SK-N-SH treated with all-trans-retinoic acid at 6 μM for 48 hours (cell line): ENCODE data around the gene FARP1.

Experiments used
- ATAC-seq: fragments of 200-7000 bp; cut with Tn5 transposase; 3 replicates; pipeline ENCODE4 v1.9.1; 2020; ENCODE audit warnings: mild to moderate bottlenecking, moderate library complexity
- ARNTL ChIP-seq: fragments of 450-650 bp; formaldehyde crosslinking; IDR thresholded peaks from 2 replicates; pipeline ENCODE4 v1.5.0; 2020; ENCODE audit warnings: low read depth, mild to moderate bottlenecking, moderate library complexity, borderline replicate concordance
- BACH2 ChIP-seq: fragments of 250-450 bp; sonication (Bioruptor Pico); IDR thresholded peaks from 2 replicates; pipeline ENCODE4 v1.9.0; 2021; ENCODE audit warnings: mild to moderate bottlenecking, borderline replicate concordance
- CSDC2 ChIP-seq: fragments of 250-450 bp; sonication (Bioruptor Pico); IDR thresholded peaks from 2 replicates; pipeline ENCODE4 v1.5.0; 2020; ENCODE audit warnings: mild to moderate bottlenecking, moderate library complexity
- GLIS3 ChIP-seq: fragments of 250-450 bp; sonication (Bioruptor Pico); IDR thresholded peaks from 2 replicates; pipeline ENCODE4 v1.5.0; 2020; ENCODE audit warnings: mild to moderate bottlenecking, moderate library complexity
- ISL1 ChIP-seq: fragments of 250-450 bp; sonication (Bioruptor Pico); IDR thresholded peaks from 2 replicates; pipeline ENCODE4 v2.1.2; 2022; ENCODE audit warnings: mild to moderate bottlenecking, moderate library complexity
- OSR1 ChIP-seq: fragments of 250-450 bp; sonication (Bioruptor Pico); IDR thresholded peaks from 2 replicates; pipeline ENCODE4 v1.8.0; 2022; ENCODE audit warnings: moderate library complexity, mild to moderate bottlenecking, inconsistent platforms
- PPARA ChIP-seq: fragments of 250-450 bp; sonication (Bioruptor Pico); IDR thresholded peaks from 2 replicates; pipeline ENCODE4 v1.5.0; 2020; ENCODE audit warnings: mild to moderate bottlenecking, borderline replicate concordance
- RARB ChIP-seq: fragments of 250-450 bp; sonication (Bioruptor Pico); IDR thresholded peaks from 2 replicates; pipeline ENCODE4 v1.8.0; 2021; ENCODE audit warnings: mild to moderate bottlenecking, moderate library complexity
- SNAI2 ChIP-seq: fragments of 250-450 bp; sonication (Bioruptor Pico); IDR thresholded peaks from 2 replicates; pipeline ENCODE4 v1.5.0; 2020; ENCODE audit warnings: mild to moderate bottlenecking, moderate library complexity
- TCF4 ChIP-seq: fragments of 250-450 bp; sonication (Bioruptor Pico); IDR thresholded peaks from 2 replicates; pipeline ENCODE4 v1.8.0; 2021; ENCODE audit warnings: mild to moderate bottlenecking, moderate library complexity, borderline replicate concordance
- TOX ChIP-seq: fragments of 250-450 bp; sonication (Bioruptor Pico); IDR thresholded peaks from 2 replicates; pipeline ENCODE4 v1.8.0; 2021; ENCODE audit warnings: mild to moderate bottlenecking, moderate library complexity, borderline replicate concordance
- ZFP3 ChIP-seq: fragments of 250-450 bp; sonication (Bioruptor Pico); IDR thresholded peaks from 2 replicates; pipeline ENCODE4 v1.5.0; 2020; ENCODE audit warnings: mild to moderate bottlenecking, moderate library complexity
- ZFP30 ChIP-seq: fragments of 450-650 bp; formaldehyde crosslinking; IDR thresholded peaks from 2 replicates; pipeline ENCODE4 v1.5.0; 2022; ENCODE audit warnings: mild to moderate bottlenecking, moderate library complexity
- ZNF565 ChIP-seq: fragments of 450-650 bp; formaldehyde crosslinking; conservative IDR thresholded peaks from 2 replicates; pipeline ENCODE4 v1.5.0; 2020; ENCODE audit warnings: low read depth, mild to moderate bottlenecking, moderate library complexity
- ZNF70 ChIP-seq: fragments of 450-650 bp; formaldehyde crosslinking; IDR thresholded peaks from 2 replicates; pipeline ENCODE4 v1.5.0; 2020; ENCODE audit warnings: mild to moderate bottlenecking, moderate library complexity
- ZNF8 ChIP-seq: fragments of 450-650 bp; formaldehyde crosslinking; IDR thresholded peaks from 2 replicates; pipeline ENCODE4 v1.5.0; 2020; ENCODE audit warnings: mild to moderate bottlenecking, moderate library complexity
- TF ChIP-seq, protein P1 (sequence below): fragments of 250-450 bp; sonication (Bioruptor Pico); IDR thresholded peaks from 2 replicates; pipeline ENCODE4 v1.5.1; 2021; ENCODE audit warnings: mild to moderate bottlenecking, moderate library complexity
- TF ChIP-seq, protein P2 (sequence below): fragments of 250-450 bp; sonication (Bioruptor Pico); IDR thresholded peaks from 2 replicates; pipeline ENCODE4 v1.5.1; 2020; ENCODE audit warnings: low read depth, mild to moderate bottlenecking, moderate library complexity
- TF ChIP-seq, protein P3 (sequence below): fragments of 250-450 bp; sonication (Bioruptor Pico); IDR thresholded peaks from 2 replicates; pipeline ENCODE4 v1.8.0; 2020; ENCODE audit warnings: mild to moderate bottlenecking, moderate library complexity, borderline replicate concordance
- TF ChIP-seq, protein P4 (sequence below): fragments of 250-450 bp; sonication (Bioruptor Pico); IDR thresholded peaks from 2 replicates; pipeline ENCODE4 v1.8.0; 2021; ENCODE audit warnings: low read depth, mild to moderate bottlenecking, moderate library complexity, borderline replicate concordance
- TF ChIP-seq, protein P5 (sequence below): fragments of 250-450 bp; sonication (Bioruptor Pico); IDR thresholded peaks from 2 replicates; pipeline ENCODE4 v1.5.0; 2020; ENCODE audit warnings: mild to moderate bottlenecking, moderate library complexity

FARP1 gene

DNA sequence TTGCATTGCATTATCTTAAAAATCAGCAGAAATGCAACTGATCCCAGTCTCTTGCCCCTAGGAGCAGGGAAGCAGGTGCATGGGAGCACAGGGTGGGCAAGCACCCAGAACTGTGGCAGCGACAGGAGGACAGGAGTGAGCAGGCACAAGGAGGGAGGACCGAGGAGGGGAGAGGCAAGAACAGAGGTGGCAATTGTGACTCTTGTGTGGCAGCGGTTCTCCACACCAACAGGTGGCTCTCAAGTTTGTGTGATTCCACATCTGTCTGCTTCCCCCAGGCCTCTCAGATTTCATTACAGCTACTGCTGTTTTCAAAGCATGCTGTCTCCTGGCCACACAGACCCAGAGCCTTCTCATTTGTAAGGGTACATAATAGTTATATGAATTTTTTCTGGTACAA lies 325.5 kb downstream of the FARP1 start:
- TF ChIP-seq TCF4 (CRISPR knock-in tag) (no peak), ARNTL (CRISPR knock-in tag) (no peak), ZFP3 (CRISPR knock-in tag) (no peak), ZNF70 (no peak), CSDC2 (CRISPR knock-in tag) (no peak), GLIS3 (CRISPR knock-in tag) (no peak), PPARA (CRISPR knock-in tag) (no peak), ZNF8 (CRISPR knock-in tag) (no peak), ZFP30 (no peak), OSR1 (CRISPR knock-in tag) (no peak)
- TF ChIP-seq, protein P1, sequence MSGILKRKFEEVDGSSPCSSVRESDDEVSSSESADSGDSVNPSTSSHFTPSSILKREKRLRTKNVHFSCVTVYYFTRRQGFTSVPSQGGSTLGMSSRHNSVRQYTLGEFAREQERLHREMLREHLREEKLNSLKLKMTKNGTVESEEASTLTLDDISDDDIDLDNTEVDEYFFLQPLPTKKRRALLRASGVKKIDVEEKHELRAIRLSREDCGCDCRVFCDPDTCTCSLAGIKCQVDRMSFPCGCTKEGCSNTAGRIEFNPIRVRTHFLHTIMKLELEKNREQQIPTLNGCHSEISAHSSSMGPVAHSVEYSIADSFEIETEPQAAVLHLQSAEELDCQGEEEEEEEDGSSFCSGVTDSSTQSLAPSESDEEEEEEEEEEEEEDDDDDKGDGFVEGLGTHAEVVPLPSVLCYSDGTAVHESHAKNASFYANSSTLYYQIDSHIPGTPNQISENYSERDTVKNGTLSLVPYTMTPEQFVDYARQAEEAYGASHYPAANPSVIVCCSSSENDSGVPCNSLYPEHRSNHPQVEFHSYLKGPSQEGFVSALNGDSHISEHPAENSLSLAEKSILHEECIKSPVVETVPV (CRISPR knock-in tag): no peak
- TF ChIP-seq, protein P2, sequence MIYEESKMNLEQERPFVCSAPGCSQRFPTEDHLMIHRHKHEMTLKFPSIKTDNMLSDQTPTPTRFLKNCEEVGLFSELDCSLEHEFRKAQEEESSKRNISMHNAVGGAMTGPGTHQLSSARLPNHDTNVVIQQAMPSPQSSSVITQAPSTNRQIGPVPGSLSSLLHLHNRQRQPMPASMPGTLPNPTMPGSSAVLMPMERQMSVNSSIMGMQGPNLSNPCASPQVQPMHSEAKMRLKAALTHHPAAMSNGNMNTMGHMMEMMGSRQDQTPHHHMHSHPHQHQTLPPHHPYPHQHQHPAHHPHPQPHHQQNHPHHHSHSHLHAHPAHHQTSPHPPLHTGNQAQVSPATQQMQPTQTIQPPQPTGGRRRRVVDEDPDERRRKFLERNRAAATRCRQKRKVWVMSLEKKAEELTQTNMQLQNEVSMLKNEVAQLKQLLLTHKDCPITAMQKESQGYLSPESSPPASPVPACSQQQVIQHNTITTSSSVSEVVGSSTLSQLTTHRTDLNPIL (CRISPR knock-in tag): no peak
- TF ChIP-seq, protein P3, sequence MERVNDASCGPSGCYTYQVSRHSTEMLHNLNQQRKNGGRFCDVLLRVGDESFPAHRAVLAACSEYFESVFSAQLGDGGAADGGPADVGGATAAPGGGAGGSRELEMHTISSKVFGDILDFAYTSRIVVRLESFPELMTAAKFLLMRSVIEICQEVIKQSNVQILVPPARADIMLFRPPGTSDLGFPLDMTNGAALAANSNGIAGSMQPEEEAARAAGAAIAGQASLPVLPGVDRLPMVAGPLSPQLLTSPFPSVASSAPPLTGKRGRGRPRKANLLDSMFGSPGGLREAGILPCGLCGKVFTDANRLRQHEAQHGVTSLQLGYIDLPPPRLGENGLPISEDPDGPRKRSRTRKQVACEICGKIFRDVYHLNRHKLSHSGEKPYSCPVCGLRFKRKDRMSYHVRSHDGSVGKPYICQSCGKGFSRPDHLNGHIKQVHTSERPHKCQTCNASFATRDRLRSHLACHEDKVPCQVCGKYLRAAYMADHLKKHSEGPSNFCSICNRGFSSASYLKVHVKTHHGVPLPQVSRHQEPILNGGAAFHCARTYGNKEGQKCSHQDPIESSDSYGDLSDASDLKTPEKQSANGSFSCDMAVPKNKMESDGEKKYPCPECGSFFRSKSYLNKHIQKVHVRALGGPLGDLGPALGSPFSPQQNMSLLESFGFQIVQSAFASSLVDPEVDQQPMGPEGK (CRISPR knock-in tag): no peak
- TF ChIP-seq, protein P4, sequence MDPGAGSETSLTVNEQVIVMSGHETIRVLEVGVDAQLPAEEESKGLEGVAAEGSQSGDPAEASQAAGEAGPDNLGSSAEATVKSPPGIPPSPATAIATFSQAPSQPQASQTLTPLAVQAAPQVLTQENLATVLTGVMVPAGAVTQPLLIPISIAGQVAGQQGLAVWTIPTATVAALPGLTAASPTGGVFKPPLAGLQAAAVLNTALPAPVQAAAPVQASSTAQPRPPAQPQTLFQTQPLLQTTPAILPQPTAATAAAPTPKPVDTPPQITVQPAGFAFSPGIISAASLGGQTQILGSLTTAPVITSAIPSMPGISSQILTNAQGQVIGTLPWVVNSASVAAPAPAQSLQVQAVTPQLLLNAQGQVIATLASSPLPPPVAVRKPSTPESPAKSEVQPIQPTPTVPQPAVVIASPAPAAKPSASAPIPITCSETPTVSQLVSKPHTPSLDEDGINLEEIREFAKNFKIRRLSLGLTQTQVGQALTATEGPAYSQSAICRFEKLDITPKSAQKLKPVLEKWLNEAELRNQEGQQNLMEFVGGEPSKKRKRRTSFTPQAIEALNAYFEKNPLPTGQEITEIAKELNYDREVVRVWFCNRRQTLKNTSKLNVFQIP (CRISPR knock-in tag): no peak
- TF ChIP-seq, protein P5, sequence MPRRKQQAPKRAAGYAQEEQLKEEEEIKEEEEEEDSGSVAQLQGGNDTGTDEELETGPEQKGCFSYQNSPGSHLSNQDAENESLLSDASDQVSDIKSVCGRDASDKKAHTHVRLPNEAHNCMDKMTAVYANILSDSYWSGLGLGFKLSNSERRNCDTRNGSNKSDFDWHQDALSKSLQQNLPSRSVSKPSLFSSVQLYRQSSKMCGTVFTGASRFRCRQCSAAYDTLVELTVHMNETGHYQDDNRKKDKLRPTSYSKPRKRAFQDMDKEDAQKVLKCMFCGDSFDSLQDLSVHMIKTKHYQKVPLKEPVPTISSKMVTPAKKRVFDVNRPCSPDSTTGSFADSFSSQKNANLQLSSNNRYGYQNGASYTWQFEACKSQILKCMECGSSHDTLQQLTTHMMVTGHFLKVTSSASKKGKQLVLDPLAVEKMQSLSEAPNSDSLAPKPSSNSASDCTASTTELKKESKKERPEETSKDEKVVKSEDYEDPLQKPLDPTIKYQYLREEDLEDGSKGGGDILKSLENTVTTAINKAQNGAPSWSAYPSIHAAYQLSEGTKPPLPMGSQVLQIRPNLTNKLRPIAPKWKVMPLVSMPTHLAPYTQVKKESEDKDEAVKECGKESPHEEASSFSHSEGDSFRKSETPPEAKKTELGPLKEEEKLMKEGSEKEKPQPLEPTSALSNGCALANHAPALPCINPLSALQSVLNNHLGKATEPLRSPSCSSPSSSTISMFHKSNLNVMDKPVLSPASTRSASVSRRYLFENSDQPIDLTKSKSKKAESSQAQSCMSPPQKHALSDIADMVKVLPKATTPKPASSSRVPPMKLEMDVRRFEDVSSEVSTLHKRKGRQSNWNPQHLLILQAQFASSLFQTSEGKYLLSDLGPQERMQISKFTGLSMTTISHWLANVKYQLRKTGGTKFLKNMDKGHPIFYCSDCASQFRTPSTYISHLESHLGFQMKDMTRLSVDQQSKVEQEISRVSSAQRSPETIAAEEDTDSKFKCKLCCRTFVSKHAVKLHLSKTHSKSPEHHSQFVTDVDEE (CRISPR knock-in tag): no peak
- ATAC-seq: no peak

DNA sequence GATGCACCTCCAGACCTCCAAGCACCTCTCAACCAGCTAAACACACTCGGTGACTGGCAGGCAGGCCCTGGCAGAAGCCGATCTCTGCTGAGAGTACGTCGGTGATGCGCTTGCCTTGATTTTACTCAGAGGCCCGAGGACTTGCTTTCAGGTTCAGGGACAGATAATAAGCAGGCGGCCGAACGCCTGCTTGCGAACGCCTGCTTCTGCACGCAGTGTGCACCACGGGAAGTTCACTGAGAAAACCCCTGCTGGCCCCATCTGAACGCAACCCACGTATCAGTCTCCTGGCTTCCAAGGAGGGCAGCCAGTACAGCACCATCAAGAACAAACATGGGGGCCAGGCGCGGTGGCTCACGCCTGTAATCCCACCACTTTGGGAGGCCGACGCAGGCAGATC lies 326.0 kb downstream of the FARP1 start:
- ATAC-seq: no peak
- TF ChIP-seq, protein P2 (CRISPR knock-in tag): no peak
- TF ChIP-seq CSDC2 (CRISPR knock-in tag) (no peak), TOX (CRISPR knock-in tag) (no peak), SNAI2 (CRISPR knock-in tag) (no peak), GLIS3 (CRISPR knock-in tag) (no peak), BACH2 (CRISPR knock-in tag) (no peak), ZNF8 (CRISPR knock-in tag) (no peak), OSR1 (CRISPR knock-in tag) (no peak), PPARA (CRISPR knock-in tag) (no peak), ISL1 (no peak), ZNF70 (no peak), RARB (CRISPR knock-in tag) (no peak), ZFP30 (no peak), ZNF565 (no peak), ZFP3 (CRISPR knock-in tag) (no peak)
- TF ChIP-seq, protein P5 (CRISPR knock-in tag): no peak
- TF ChIP-seq, protein P3 (CRISPR knock-in tag): no peak
- TF ChIP-seq, protein P4 (CRISPR knock-in tag): no peak
